GM18907 (cell line): ENCODE measurements around the gene ELF2.
"Not testable (repeated sequence)": the region's sequence is repeated elsewhere in the genome, so short reads cannot be mapped to it uniquely, and the experiment has no call there.

ENCODE experiments used
- ATAC-seq: cut with Tn5 transposase; IDR thresholded peaks from one replicate; pipeline ENCODE4 v1.9.1; 2021; ENCODE audit warnings: mild to moderate bottlenecking, moderate library complexity; ENCODE audit not compliant: unreplicated experiment

The ELF2 gene

GRCh38 chr4:139177049-139177868 is at the start of gene ELF2:
TSS of gene ELF2 (minus strand) at chr4:139177218. CDS start at chr4:139137701, 39,517 bp downstream.
- peak; percentile 53 for ATAC-seq

GRCh38 chr4:139223682-139224317 is 46.8 kb upstream of the ELF2 start:
- ATAC-seq: peak; percentile 58

GRCh38 chr4:139222215-139222614 is 45.2 kb upstream of the ELF2 start:
- ATAC-seq: no peak

GRCh38 chr4:139221687-139222086 is 44.7 kb upstream of the ELF2 start:
- no peak for ATAC-seq

- ATAC-seq: no peak
These were observed 42.5 kb upstream of the ELF2 start for GRCh38 chr4:139219450-139220055.

GRCh38 chr4:139214039-139214534 is 37.1 kb upstream of the ELF2 start:
- ATAC-seq: peak; percentile 99

- not testable (repeated sequence) for ATAC-seq
These were observed 36.6 kb upstream of the ELF2 start for GRCh38 chr4:139213633-139214032.

- ATAC-seq: no peak
These were observed 35.9 kb upstream of the ELF2 start for GRCh38 chr4:139212900-139213299.

GRCh38 chr4:139210486-139210885 is 33.5 kb upstream of the ELF2 start:
- ATAC-seq: no peak

- ATAC-seq: peak; percentile 53
These were observed 32.5 kb upstream of the ELF2 start for GRCh38 chr4:139209470-139210063.

- ATAC-seq: no peak
These were observed 31.5 kb upstream of the ELF2 start for GRCh38 chr4:139208404-139208945.

- no peak for ATAC-seq
These were observed 30.9 kb upstream of the ELF2 start for GRCh38 chr4:139207873-139208403.

GRCh38 chr4:139207247-139207646 is 30.2 kb upstream of the ELF2 start:
- ATAC-seq: no peak

GRCh38 chr4:139202991-139203390 is 26.0 kb upstream of the ELF2 start:
- no peak for ATAC-seq

GRCh38 chr4:139200506-139200905 is 23.5 kb upstream of the ELF2 start:
- no peak for ATAC-seq

GRCh38 chr4:139200102-139200501 is 23.1 kb upstream of the ELF2 start:
- no peak for ATAC-seq

- ATAC-seq: not testable (repeated sequence)
These were observed 20.2 kb upstream of the ELF2 start for GRCh38 chr4:139197214-139197613.

GRCh38 chr4:139196462-139196861 is 19.4 kb upstream of the ELF2 start:
- ATAC-seq: no peak

- ATAC-seq: no peak
These were observed 14.4 kb upstream of the ELF2 start for GRCh38 chr4:139191373-139191772.

GRCh38 chr4:139189972-139190371 is 13.0 kb upstream of the ELF2 start:
- no peak for ATAC-seq

- no peak for ATAC-seq
These were observed 12.4 kb upstream of the ELF2 start for GRCh38 chr4:139189417-139189749.
